ENCODE data around the gene HOXC11.
A peak's percentile ranks its signal among the peaks of the same experiment; 100 is the strongest.

Gene HOXC11

DNA sequence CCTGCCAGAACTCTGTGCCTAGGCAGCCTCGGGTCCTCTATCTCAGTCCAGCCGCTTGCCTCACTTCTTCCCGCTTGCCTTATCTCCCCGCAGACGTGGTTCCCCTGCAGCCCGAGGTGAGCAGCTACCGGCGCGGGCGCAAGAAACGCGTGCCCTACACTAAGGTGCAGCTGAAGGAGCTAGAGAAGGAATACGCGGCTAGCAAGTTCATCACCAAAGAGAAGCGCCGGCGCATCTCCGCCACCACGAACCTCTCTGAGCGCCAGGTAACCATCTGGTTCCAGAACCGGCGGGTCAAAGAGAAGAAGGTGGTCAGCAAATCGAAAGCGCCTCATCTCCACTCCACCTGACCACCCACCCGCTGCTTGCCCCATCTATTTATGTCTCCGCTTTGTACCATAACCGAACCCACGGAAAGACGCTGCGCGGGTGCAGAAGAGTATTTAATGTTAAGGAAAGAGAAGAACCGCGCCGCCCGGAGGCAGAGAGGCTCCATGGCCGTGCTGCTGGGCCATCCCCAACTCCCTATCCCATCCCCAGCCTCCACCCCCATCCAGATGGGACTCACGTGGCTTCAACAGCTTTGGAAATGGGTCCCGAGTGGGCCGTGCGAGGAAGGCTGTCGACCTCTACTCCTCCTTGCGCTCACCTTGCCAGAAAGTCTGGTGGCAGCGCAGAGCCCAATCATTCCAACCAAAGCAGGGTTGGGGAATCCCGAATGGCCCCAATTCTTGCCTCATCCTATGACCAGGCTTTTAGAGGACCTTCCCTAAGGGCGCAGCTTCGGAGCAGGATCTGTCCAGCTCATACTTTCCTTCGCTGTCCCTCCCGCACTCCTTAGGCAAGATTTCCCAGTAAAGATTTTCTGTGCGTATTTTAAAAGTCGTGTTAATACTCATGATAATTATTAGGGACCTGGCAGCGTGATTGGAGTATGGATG, 27.7 kb upstream of the HOXC11 start:
- H3K4me1 ChIP-seq (ENCODE audit: insufficient read depth, insufficient read length): peaks cover 7% of the 10 kb centered on the region
- no peaks in the 10 kb centered on the region for H3K9me3 ChIP-seq (ENCODE audit: insufficient read depth, low read length)
- no peak overlapping the region for H3K4me3 ChIP-seq (ENCODE audit: insufficient read length, low read depth)
- H3K36me3 ChIP-seq (ENCODE audit: insufficient read depth, insufficient read length, low read length): peaks cover 5% of the 10 kb centered on the region
- H3K9ac ChIP-seq (ENCODE audit: insufficient read length, low read depth): no peak overlapping the region
- DNase-seq (ENCODE audit: low read depth, low spot score): no peak
- TF ChIP-seq YY1 (IDR thresholded peaks at IDR 0.05; ENCODE audit: insufficient read depth, insufficient read length) (no peak), ZNF274 (IDR thresholded peaks at IDR 0.05; ENCODE audit: low read depth, low read length) (no peak), SUZ12 (IDR thresholded peaks at IDR 0.05; ENCODE audit: extremely low read depth, insufficient read depth, insufficient read length) (no peak)
- H3K27me3 ChIP-seq (ENCODE audit: insufficient read depth, insufficient read length): peaks cover 63% of the 10 kb centered on the region

DNA sequence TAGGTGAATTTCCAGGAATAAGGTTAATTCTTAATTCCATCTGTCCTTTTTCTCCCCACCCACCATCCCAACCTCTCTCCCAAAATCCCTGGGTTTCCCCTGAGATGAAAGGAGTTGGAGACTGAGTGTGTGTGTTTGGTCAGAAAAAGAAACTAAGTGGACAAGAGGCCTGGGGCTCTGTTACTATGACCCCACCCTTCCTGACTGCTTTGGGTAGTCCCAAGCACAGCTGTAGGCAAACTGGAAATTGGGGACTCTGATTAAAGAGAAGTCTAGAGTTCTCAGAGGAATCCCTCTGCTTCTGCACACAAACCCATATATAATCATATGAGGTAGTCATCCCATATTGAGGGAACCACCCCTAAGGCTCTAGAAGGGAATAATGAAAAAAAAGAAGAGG, 25.2 kb upstream of the HOXC11 start:
- no peak overlapping the region for H3K4me3 ChIP-seq (ENCODE audit: insufficient read length, low read depth)
- peaks cover 27% of the 10 kb centered on the region for H3K4me1 ChIP-seq (ENCODE audit: insufficient read depth, insufficient read length)
- no peak overlapping the region for H3K9ac ChIP-seq (ENCODE audit: insufficient read length, low read depth)
- no peaks in the 10 kb centered on the region for H3K9me3 ChIP-seq (ENCODE audit: insufficient read depth, low read length)
- H3K27me3 ChIP-seq (ENCODE audit: insufficient read depth, insufficient read length): peaks cover 71% of the 10 kb centered on the region
- TF ChIP-seq YY1 (IDR thresholded peaks at IDR 0.05; ENCODE audit: insufficient read depth, insufficient read length) (no peak), ZNF274 (IDR thresholded peaks at IDR 0.05; ENCODE audit: low read depth, low read length) (no peak), SUZ12 (IDR thresholded peaks at IDR 0.05; ENCODE audit: extremely low read depth, insufficient read depth, insufficient read length) (no peak)
- H3K36me3 ChIP-seq (ENCODE audit: insufficient read depth, insufficient read length, low read length): peaks cover 5% of the 10 kb centered on the region
- no peak for DNase-seq (ENCODE audit: low read depth, low spot score)

DNA sequence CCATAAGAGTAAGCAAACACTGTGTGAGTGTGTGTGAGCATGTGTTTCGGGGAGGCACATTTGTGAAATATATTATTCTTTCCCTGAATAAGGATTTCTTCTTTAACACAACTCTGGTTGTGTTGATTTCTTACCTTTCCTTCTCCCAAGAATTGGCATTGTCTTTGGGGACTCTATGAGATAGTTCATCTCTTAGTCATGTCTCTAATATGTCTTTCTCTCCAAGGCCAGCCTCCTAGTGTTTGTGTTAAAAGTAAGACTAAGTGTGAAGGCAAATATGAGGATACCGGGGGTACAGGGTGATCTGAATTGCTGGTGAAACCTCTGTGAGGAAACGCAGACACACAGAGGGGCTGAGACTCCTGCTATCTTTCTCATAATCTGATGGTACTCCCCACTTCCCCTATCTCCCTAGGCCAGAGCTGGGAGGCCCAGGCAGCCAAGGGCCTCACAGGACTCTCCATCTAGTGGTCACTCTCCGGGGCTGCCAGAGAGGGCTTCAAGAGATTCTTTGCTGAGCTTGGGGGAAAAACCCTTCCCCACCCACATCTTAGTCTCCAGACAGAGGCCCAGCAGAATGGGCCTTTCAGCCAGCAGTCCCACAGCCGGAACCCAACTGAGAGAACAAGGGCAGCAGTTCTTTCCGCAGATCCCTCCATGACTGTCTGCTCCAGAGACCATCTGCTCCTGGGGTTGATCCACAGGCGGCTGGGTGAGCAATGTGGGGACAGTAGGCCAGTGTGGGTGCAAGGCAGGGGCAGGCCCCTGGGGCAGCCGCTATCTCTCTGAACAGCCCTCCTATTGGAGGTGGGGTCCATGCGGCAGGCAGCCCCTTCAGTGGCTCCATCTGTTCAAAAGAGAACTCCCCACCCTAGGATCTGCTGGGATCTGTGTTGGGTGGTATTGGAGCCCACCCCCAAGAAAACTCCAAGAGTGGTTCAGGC, 24.0 kb upstream of the HOXC11 start:
- no peak for TF ChIP-seq YY1 (IDR thresholded peaks at IDR 0.05; ENCODE audit: insufficient read depth, insufficient read length)
- TF ChIP-seq ZNF274 (IDR thresholded peaks at IDR 0.05; ENCODE audit: low read depth, low read length): no peak
- no peak for TF ChIP-seq SUZ12 (IDR thresholded peaks at IDR 0.05; ENCODE audit: extremely low read depth, insufficient read depth, insufficient read length)
- H3K9me3 ChIP-seq (ENCODE audit: insufficient read depth, low read length): no peaks in the 10 kb centered on the region
- peaks cover 5% of the 10 kb centered on the region for H3K36me3 ChIP-seq (ENCODE audit: insufficient read depth, insufficient read length, low read length)
- H3K4me1 ChIP-seq (ENCODE audit: insufficient read depth, insufficient read length): peaks cover 31% of the 10 kb centered on the region
- H3K27me3 ChIP-seq (ENCODE audit: insufficient read depth, insufficient read length): peaks cover 76% of the 10 kb centered on the region
- no peak for DNase-seq (ENCODE audit: low read depth, low spot score)
- no peak overlapping the region for H3K9ac ChIP-seq (ENCODE audit: insufficient read length, low read depth)
- no peak overlapping the region for H3K4me3 ChIP-seq (ENCODE audit: insufficient read length, low read depth)

DNA sequence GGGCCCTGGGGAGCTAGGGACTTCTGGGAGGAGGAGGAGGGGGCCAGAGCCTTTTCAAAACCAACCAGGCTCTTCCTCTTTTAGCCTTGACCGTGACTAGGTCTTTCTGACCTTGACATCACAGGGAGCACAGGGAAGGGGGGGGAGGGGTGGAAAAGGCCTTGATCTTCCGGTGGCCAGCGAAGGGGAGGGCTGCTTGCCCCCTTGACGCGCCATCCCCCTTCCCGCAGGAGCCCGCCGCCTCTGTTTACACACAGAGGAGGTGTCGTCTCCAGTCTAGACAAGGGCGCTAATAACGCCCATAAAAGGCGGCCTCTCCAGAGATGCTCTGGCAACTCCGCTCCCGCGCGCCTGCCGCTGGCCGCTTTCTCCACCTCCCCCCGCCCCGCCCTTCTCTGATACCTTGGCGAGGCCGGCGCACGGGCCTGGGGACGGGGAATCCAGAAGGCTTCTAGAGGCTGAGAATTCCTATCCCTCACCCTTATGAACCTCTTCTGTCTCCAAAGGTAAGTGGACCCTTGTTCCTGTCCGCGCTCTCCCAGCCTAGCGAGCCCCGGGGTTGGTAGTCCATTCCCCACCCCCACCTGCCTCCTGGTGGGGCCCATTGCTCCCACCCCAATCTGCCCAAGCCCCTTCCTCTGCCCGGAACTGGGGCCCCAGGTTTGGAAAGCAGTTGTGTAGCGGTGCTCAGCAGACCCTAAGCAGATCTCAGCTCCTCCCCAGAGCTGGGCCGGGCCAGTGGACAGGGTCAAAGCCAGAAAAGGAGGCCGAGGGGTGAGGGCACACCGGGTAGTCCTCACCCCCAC, 23.1 kb upstream of the HOXC11 start:
- peak overlapping the region; percentile 22 for H3K4me3 ChIP-seq (ENCODE audit: insufficient read length, low read depth)
- peaks cover 5% of the 10 kb centered on the region for H3K36me3 ChIP-seq (ENCODE audit: insufficient read depth, insufficient read length, low read length)
- peaks cover 35% of the 10 kb centered on the region for H3K4me1 ChIP-seq (ENCODE audit: insufficient read depth, insufficient read length)
- TF ChIP-seq YY1 (IDR thresholded peaks at IDR 0.05; ENCODE audit: insufficient read depth, insufficient read length) (no peak), SUZ12 (IDR thresholded peaks at IDR 0.05; ENCODE audit: extremely low read depth, insufficient read depth, insufficient read length) (no peak), ZNF274 (IDR thresholded peaks at IDR 0.05; ENCODE audit: low read depth, low read length) (no peak)
- no peak for DNase-seq (ENCODE audit: low read depth, low spot score)
- H3K9ac ChIP-seq (ENCODE audit: insufficient read length, low read depth): peak overlapping the region; percentile 26
- H3K9me3 ChIP-seq (ENCODE audit: insufficient read depth, low read length): no peaks in the 10 kb centered on the region
- peaks cover 84% of the 10 kb centered on the region for H3K27me3 ChIP-seq (ENCODE audit: insufficient read depth, insufficient read length)

DNA sequence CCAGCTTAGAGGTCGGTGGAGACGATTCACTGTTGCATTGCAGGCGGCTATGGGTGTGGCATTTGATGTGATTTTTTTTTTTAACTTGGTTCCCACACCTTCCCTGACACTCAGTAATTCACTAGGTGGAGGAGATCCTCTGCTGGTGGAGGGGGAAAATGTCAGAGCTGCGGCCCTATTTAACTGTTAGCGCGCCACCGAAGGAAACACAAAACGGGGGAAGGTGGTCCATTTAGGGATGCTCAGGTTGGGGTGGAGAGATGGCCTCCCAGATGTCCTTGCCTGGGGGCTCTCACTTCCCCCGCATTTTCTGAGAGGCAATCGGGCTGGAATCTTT, 22.5 kb upstream of the HOXC11 start:
- TF ChIP-seq YY1 (IDR thresholded peaks at IDR 0.05; ENCODE audit: insufficient read depth, insufficient read length): no peak
- no peak for TF ChIP-seq ZNF274 (IDR thresholded peaks at IDR 0.05; ENCODE audit: low read depth, low read length)
- no peak for TF ChIP-seq SUZ12 (IDR thresholded peaks at IDR 0.05; ENCODE audit: extremely low read depth, insufficient read depth, insufficient read length)
- no peaks in the 10 kb centered on the region for H3K9me3 ChIP-seq (ENCODE audit: insufficient read depth, low read length)
- peak overlapping the region; percentile 63 for H3K9ac ChIP-seq (ENCODE audit: insufficient read length, low read depth)
- peaks cover 37% of the 10 kb centered on the region for H3K4me1 ChIP-seq (ENCODE audit: insufficient read depth, insufficient read length)
- H3K4me3 ChIP-seq (ENCODE audit: insufficient read length, low read depth): peak overlapping the region; percentile 22
- peaks cover 90% of the 10 kb centered on the region for H3K27me3 ChIP-seq (ENCODE audit: insufficient read depth, insufficient read length)
- DNase-seq (ENCODE audit: low read depth, low spot score): no peak
- H3K36me3 ChIP-seq (ENCODE audit: insufficient read depth, insufficient read length, low read length): peaks cover 1% of the 10 kb centered on the region

DNA sequence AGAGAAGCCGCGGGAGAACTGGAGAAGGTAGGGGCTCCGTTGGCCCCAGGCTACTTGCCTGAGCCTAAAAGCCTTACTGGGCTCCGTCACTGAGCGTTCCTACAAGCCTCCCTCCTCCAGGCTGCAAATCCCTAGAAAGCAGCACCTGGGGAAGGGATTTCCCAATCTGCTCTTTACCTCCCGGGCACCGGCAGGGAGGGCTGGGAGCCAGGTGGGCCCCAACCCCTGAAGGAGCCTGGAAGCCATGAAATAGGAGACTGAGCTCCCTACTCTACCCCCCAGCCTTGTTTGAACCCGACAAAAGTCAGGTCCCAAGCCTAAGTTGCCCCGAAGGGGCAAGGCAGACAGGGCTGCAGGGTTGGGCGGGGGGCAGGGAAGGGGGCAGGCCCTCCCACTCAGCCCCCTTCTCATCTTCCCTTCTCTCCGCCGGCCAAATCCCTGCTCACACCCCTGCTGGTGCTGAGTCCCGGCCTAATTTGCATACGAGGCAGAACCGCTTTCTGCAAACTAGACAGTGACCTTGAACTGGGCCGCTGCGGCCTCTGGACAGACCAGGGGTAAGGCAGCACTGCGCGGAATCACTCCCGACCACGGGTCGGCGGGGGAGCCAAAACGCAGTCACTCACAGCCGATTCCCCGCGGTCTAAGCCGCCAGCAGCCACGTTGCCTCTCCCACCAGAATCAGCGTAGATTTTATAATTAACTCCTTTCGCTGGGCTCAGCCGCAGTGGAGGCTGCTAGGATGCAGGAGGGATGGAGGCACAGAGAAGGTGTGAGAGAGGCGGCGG, 21.9 kb upstream of the HOXC11 start:
- Histone ChIP-seq H3K9ac (ENCODE audit: insufficient read length, low read depth) (peak overlapping the region; percentile 63), H3K4me3 (ENCODE audit: insufficient read length, low read depth) (peak overlapping the region; percentile 12), H3K9me3 (ENCODE audit: insufficient read depth, low read length) (no peaks in the 10 kb centered on the region), H3K27me3 (ENCODE audit: insufficient read depth, insufficient read length) (peaks cover 96% of the 10 kb centered on the region), H3K36me3 (ENCODE audit: insufficient read depth, insufficient read length, low read length) (no peaks in the 10 kb centered on the region), H3K4me1 (ENCODE audit: insufficient read depth, insufficient read length) (peaks cover 37% of the 10 kb centered on the region)
- TF ChIP-seq SUZ12 (IDR thresholded peaks at IDR 0.05; ENCODE audit: extremely low read depth, insufficient read depth, insufficient read length) (no peak), ZNF274 (IDR thresholded peaks at IDR 0.05; ENCODE audit: low read depth, low read length) (no peak), YY1 (IDR thresholded peaks at IDR 0.05; ENCODE audit: insufficient read depth, insufficient read length) (no peak)
- no peak for DNase-seq (ENCODE audit: low read depth, low spot score)
